NCI-H1105 treated with DMSO at 0.1 percent for 48 hours (cell line): ENCODE data around the gene CLTCL1.
"Not testable (repeated sequence)": the region's sequence is repeated elsewhere in the genome, so short reads cannot be mapped to it uniquely, and the experiment has no call there.

Experiments used
- DNase-seq: peaks from one replicate; lab custom pipeline; 2025; lab: John Stamatoyannopoulos, UW

The CLTCL1 gene

GRCh38 chr22:19291580-19292457 is at the start of gene CLTCL1:
Gene CLTCL1 (minus strand): TSS chr22:19291719. CDS start chr22:19291641, 78 bp downstream.
- DNase-seq, result peak; percentile 56

GRCh38 chr22:19337137-19337536 is 45.6 kb upstream of the CLTCL1 start:
- DNase-seq, result no peak

GRCh38 chr22:19336133-19337075 is 44.9 kb upstream of the CLTCL1 start:
- no peak for DNase-seq

- DNase-seq, result no peak
These were observed 40.5 kb upstream of the CLTCL1 start for GRCh38 chr22:19331975-19332374.

GRCh38 chr22:19331474-19331873 is 40.0 kb upstream of the CLTCL1 start:
- DNase-seq, result no peak

- no peak for DNase-seq
These were observed 39.4 kb upstream of the CLTCL1 start for GRCh38 chr22:19330865-19331418.

- not testable (repeated sequence) for DNase-seq
These were observed 38.7 kb upstream of the CLTCL1 start for GRCh38 chr22:19330205-19330604.

- no peak for DNase-seq
These were observed 37.9 kb upstream of the CLTCL1 start for GRCh38 chr22:19329454-19329853.

- DNase-seq, result no peak
These were observed 33.9 kb upstream of the CLTCL1 start for GRCh38 chr22:19325296-19325948.

GRCh38 chr22:19323420-19323819 is 31.9 kb upstream of the CLTCL1 start:
- not testable (repeated sequence) for DNase-seq

GRCh38 chr22:19321757-19322156 is 30.2 kb upstream of the CLTCL1 start:
- no peak for DNase-seq

GRCh38 chr22:19320136-19320535 is 28.6 kb upstream of the CLTCL1 start:
- DNase-seq, result not testable (repeated sequence)

- DNase-seq, result no peak
These were observed 27.8 kb upstream of the CLTCL1 start for GRCh38 chr22:19319281-19319680.

GRCh38 chr22:19317865-19318264 is 26.3 kb upstream of the CLTCL1 start:
- DNase-seq, result no peak

- no peak for DNase-seq
These were observed 16.4 kb upstream of the CLTCL1 start for GRCh38 chr22:19307872-19308271.

- DNase-seq, result not testable (repeated sequence)
These were observed 15.0 kb upstream of the CLTCL1 start for GRCh38 chr22:19306535-19306934.

- DNase-seq, result no peak
These were observed 13.0 kb upstream of the CLTCL1 start for GRCh38 chr22:19304547-19304946.

- DNase-seq, result no peak
These were observed 12.3 kb upstream of the CLTCL1 start for GRCh38 chr22:19303785-19304184.

- DNase-seq, result no peak
These were observed 4.2 kb upstream of the CLTCL1 start for GRCh38 chr22:19295733-19296132.

GRCh38 chr22:19292458-19293230 is 1.1 kb upstream of the CLTCL1 start:
- DNase-seq, result no peak

GRCh38 chr22:19291218-19291579 is 320 bp downstream of the CLTCL1 start:
- no peak for DNase-seq
